Amniotic stem cell (primary cell): ENCODE results near the gene STX18.
"Not testable (repeated sequence)": the region's sequence is repeated elsewhere in the genome, so short reads cannot be mapped to it uniquely, and the experiment has no call there.

ENCODE experiments used
- DNase-seq: peaks from one replicate; lab custom pipeline; 2025; lab: John Stamatoyannopoulos, UW

Gene STX18

GRCh38 chr4:4437798-4438470 lies 103.9 kb downstream of the STX18 start:
- DNase-seq: no peak

GRCh38 chr4:4436244-4436823 lies 105.5 kb downstream of the STX18 start:
- DNase-seq: no peak

- no peak for DNase-seq
Measured at GRCh38 chr4:4433941-4434340, 107.9 kb downstream of the STX18 start.

- DNase-seq: no peak
Measured at GRCh38 chr4:4432341-4433125, 109.3 kb downstream of the STX18 start.

- DNase-seq: peak; percentile 56
Measured at GRCh38 chr4:4430492-4431195, 111.2 kb downstream of the STX18 start.

- DNase-seq: no peak
Measured at GRCh38 chr4:4428966-4429875, 112.6 kb downstream of the STX18 start.

GRCh38 chr4:4427886-4428285 lies 114.0 kb downstream of the STX18 start:
- no peak for DNase-seq

- DNase-seq: no peak
Measured at GRCh38 chr4:4427121-4427870, 114.6 kb downstream of the STX18 start.

GRCh38 chr4:4426511-4427120 lies 115.2 kb downstream of the STX18 start:
- no peak for DNase-seq

GRCh38 chr4:4425696-4426095 lies 116.2 kb downstream of the STX18 start:
- no peak for DNase-seq

- DNase-seq: no peak
Measured at GRCh38 chr4:4425119-4425690, 116.6 kb downstream of the STX18 start.

- DNase-seq: no peak
Measured at GRCh38 chr4:4424499-4425115, 117.2 kb downstream of the STX18 start.

- no peak for DNase-seq
Measured at GRCh38 chr4:4423706-4424498, 117.9 kb downstream of the STX18 start.

- DNase-seq: no peak
Measured at GRCh38 chr4:4422856-4423499, 118.9 kb downstream of the STX18 start.

- DNase-seq: not testable (repeated sequence)
Measured at GRCh38 chr4:4422117-4422516, 119.7 kb downstream of the STX18 start.

- no peak for DNase-seq
Measured at GRCh38 chr4:4421356-4421755, 120.5 kb downstream of the STX18 start.

- no peak for DNase-seq
Measured at GRCh38 chr4:4420421-4420820, 121.4 kb downstream of the STX18 start.

GRCh38 chr4:4419896-4420295 lies 122.0 kb downstream of the STX18 start:
- no peak for DNase-seq
